ENCODE data around the gene FBXW10. TPM values are rescaled to one million over a fixed set of nuclear protein-coding genes. Genes with fewer than 3 reads are reported as not detected.
"Not testable (repeated sequence)": the region's sequence is repeated elsewhere in the genome, so short reads cannot be mapped to it uniquely, and the experiment has no call there.

FBXW10 gene
- total RNA-seq, 1 experiment from 2014 or later = not detected

DNA sequence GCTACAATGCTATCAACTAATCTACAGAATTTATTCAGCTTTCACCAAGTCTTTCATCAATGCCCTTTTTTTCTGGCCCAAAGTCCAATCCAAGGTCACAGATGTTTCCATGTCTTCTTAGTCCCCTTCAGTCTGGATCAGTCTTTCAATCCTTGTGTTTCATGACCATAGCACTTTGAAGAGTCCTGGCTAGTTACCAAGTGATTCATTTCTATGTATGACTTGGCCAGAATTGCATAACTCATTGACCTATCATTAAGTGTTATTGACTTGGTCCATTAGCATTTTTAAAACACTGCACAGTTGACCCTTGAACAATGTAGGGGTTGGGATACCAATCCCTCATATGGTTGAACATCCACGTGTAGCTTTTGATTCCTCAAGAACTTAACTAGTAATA lies 11.4 kb upstream of the FBXW10 start:
- H3K9me3 ChIP-seq (ENCODE audit: control insufficient read depth, low read depth, low read length); H3T11ph ChIP-seq (ENCODE audit: low read length); H3K14ac ChIP-seq (ENCODE audit: insufficient read depth, low read length); H3K27me3 Mint-ChIP-seq (ENCODE audit: low read depth); H3K4ac ChIP-seq (ENCODE audit: low read depth, low read length); H2BK12ac ChIP-seq (ENCODE audit: insufficient read length, low read depth, low read length); H2BK20ac ChIP-seq (ENCODE audit: low read depth, low read length, poor library complexity, severe bottlenecking); DNase-seq; H3K9ac ChIP-seq (ENCODE audit: extremely low read depth, insufficient read length, low read length); H4K5ac ChIP-seq (ENCODE audit: insufficient read length, low read depth, low read length); H3K4me3 Mint-ChIP-seq; H2BK120ac ChIP-seq (ENCODE audit: low read depth, low read length, poor library complexity, severe bottlenecking); H3K36me3 Mint-ChIP-seq (ENCODE audit: insufficient read depth in 1 of 3, low read depth in 3 of 3); H3K56ac ChIP-seq (ENCODE audit: insufficient read length, low read depth, low read length); H3K4me1 ChIP-seq (ENCODE audit: insufficient read depth, low read length); H3K18ac ChIP-seq (ENCODE audit: insufficient read length, low read depth, low read length); H3K27me3 ChIP-seq (ENCODE audit: insufficient read depth, low read length); H4K8ac ChIP-seq (replicated peaks; ENCODE audit: insufficient read length, low read depth, low read length); H3K79me2 ChIP-seq (ENCODE audit: insufficient read depth, low read length); H3K9me3 Mint-ChIP-seq; H3K23ac ChIP-seq (ENCODE audit: insufficient read length, low read depth, low read length); H3K4me1 Mint-ChIP-seq; H3K27ac Mint-ChIP-seq; H2AFZ ChIP-seq (ENCODE audit: low read length); H2AK5ac ChIP-seq (ENCODE audit: insufficient read length, low read length); H4K20me1 ChIP-seq (ENCODE audit: control insufficient read depth, insufficient read depth, insufficient read length); H2BK15ac ChIP-seq (ENCODE audit: low read depth, low read length); H2BK5ac ChIP-seq (ENCODE audit: insufficient read length, low read length); H3K4me2 ChIP-seq (ENCODE audit: insufficient read depth, insufficient read length, low read length); H4K91ac ChIP-seq (ENCODE audit: insufficient read length, low read depth, low read length); H3K23me2 ChIP-seq (ENCODE audit: insufficient read length, low read depth, low read length, poor library complexity, severe bottlenecking); H3K79me1 ChIP-seq (ENCODE audit: insufficient read depth, low read depth, low read length, poor library complexity, severe bottlenecking); H3K27ac ChIP-seq (ENCODE audit: insufficient read length, low read depth, low read length): not testable (repeated sequence)
- WGBS (ENCODE audit: extremely low coverage, insufficient read length, low lambda C conversion rate) = no CpG with 5 or more reads among the region's 1 CpG

DNA sequence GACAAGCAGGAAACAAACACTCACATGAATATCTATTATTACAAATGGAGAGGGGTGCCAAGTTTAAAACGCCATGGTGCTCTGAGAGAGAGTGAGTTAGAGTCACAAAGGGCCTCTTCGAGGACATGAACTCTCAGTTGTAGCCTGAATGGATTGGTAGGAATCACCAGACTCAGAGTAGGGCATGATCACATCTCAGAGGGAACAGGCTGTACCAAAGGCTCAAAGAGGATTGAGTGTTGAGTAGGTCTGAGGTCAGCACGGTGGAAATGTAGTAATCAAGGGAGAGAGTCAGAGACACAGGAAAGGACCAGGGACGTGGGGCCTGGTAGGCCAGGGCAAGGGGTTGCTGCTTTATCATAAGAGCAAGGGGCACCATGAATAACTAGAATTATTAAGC lies 10.5 kb upstream of the FBXW10 start:
- not testable (repeated sequence) for H3K23me2 ChIP-seq (ENCODE audit: insufficient read length, low read depth, low read length, poor library complexity, severe bottlenecking); H3K9ac ChIP-seq (ENCODE audit: extremely low read depth, insufficient read length, low read length); H3K56ac ChIP-seq (ENCODE audit: insufficient read length, low read depth, low read length); H3K79me2 ChIP-seq (ENCODE audit: insufficient read depth, low read length); H4K91ac ChIP-seq (ENCODE audit: insufficient read length, low read depth, low read length); H2AFZ ChIP-seq (ENCODE audit: low read length); H2AK5ac ChIP-seq (ENCODE audit: insufficient read length, low read length); H2BK5ac ChIP-seq (ENCODE audit: insufficient read length, low read length); H3T11ph ChIP-seq (ENCODE audit: low read length); H3K4ac ChIP-seq (ENCODE audit: low read depth, low read length); H3K27me3 ChIP-seq (ENCODE audit: insufficient read depth, low read length); H3K9me3 Mint-ChIP-seq; DNase-seq; H3K14ac ChIP-seq (ENCODE audit: insufficient read depth, low read length); H2BK20ac ChIP-seq (ENCODE audit: low read depth, low read length, poor library complexity, severe bottlenecking); H2BK15ac ChIP-seq (ENCODE audit: low read depth, low read length); H3K4me3 Mint-ChIP-seq; H3K27ac ChIP-seq (ENCODE audit: insufficient read length, low read depth, low read length); H3K27me3 Mint-ChIP-seq (ENCODE audit: low read depth); H2BK12ac ChIP-seq (ENCODE audit: insufficient read length, low read depth, low read length); H4K8ac ChIP-seq (replicated peaks; ENCODE audit: insufficient read length, low read depth, low read length); H2BK120ac ChIP-seq (ENCODE audit: low read depth, low read length, poor library complexity, severe bottlenecking); H3K9me3 ChIP-seq (ENCODE audit: control insufficient read depth, low read depth, low read length); H3K36me3 Mint-ChIP-seq (ENCODE audit: insufficient read depth in 1 of 3, low read depth in 3 of 3); H4K20me1 ChIP-seq (ENCODE audit: control insufficient read depth, insufficient read depth, insufficient read length); H3K4me2 ChIP-seq (ENCODE audit: insufficient read depth, insufficient read length, low read length); H3K18ac ChIP-seq (ENCODE audit: insufficient read length, low read depth, low read length); H3K23ac ChIP-seq (ENCODE audit: insufficient read length, low read depth, low read length); H3K79me1 ChIP-seq (ENCODE audit: insufficient read depth, low read depth, low read length, poor library complexity, severe bottlenecking); H4K5ac ChIP-seq (ENCODE audit: insufficient read length, low read depth, low read length); H3K4me1 ChIP-seq (ENCODE audit: insufficient read depth, low read length); H3K4me1 Mint-ChIP-seq
- peak overlapping the region in 2 of 3 experiments; percentile 17 to 43; a peak in 3 of 7 replicates for H3K27ac Mint-ChIP-seq
- no CpG with 5 or more reads among the region's 4 CpGs for WGBS (ENCODE audit: extremely low coverage, insufficient read length, low lambda C conversion rate)
